ENCODE results near the gene CASS4. TPM values are rescaled to one million over a fixed set of nuclear protein-coding genes. Genes with fewer than 3 reads are reported as not detected.
"Not testable (repeated sequence)": the region's sequence is repeated elsewhere in the genome, so short reads cannot be mapped to it uniquely, and the experiment has no call there.

CASS4 gene
- total and polyA plus RNA-seq, 7 donors, result 0.08 to 0.73 (median 0.34) TPM

- H3K27ac ChIP-seq, result no peak overlapping the region
- intact Hi-C loops (cut with DNase I), result no loop called here
- H3K4me1 ChIP-seq, result no peaks in the 10 kb centered on the region
- no peak for ATAC-seq
- WGBS, 3 donors, result 91 to 98% (median 95%) methylated on average over 4 of the region's 4 CpGs
- H3K9me3 ChIP-seq, result no peaks in the 10 kb centered on the region
- H3K36me3 ChIP-seq (ENCODE audit: insufficient read depth in 1 of 2, low read depth in 1 of 2), result peaks cover 0 to 22% of the 10 kb centered on the region in 2 donors
- H3K27me3 ChIP-seq (ENCODE audit: insufficient read depth in 3 of 3, low read length in 2 of 3), result no peaks in the 10 kb centered on the region
- no peak for DNase-seq
- no peak overlapping the region for H3K4me3 ChIP-seq
- TF ChIP-seq CTCF (IDR thresholded peaks at IDR 0.05), result no peak
These were observed 26.9 kb upstream of the CASS4 start for GRCh38 chr20:56385130-56385529.

- Histone ChIP-seq H3K27ac (no peak overlapping the region), H3K9me3 (no peaks in the 10 kb centered on the region), H3K36me3 (ENCODE audit: insufficient read depth in 1 of 2, low read depth in 1 of 2) (peaks cover 0 to 22% of the 10 kb centered on the region in 2 donors), H3K4me3 (no peak overlapping the region), H3K27me3 (ENCODE audit: insufficient read depth in 3 of 3, low read length in 2 of 3) (no peaks in the 10 kb centered on the region), H3K4me1 (peaks cover 4% of the 10 kb centered on the region)
- no peak for TF ChIP-seq CTCF (IDR thresholded peaks at IDR 0.05)
- intact Hi-C loops (cut with DNase I), result no loop called here
- ATAC-seq (no peak), DNase-seq (no peak)
- WGBS, 3 donors, result 93 to 96% (median 95%) methylated on average over 6 of the region's 6 CpGs
These were observed 25.8 kb upstream of the CASS4 start for GRCh38 chr20:56386219-56386618.

- DNase-seq (no peak), ATAC-seq (no peak)
- Histone ChIP-seq H3K9me3 (no peaks in the 10 kb centered on the region), H3K27me3 (ENCODE audit: insufficient read depth in 3 of 3, low read length in 2 of 3) (no peaks in the 10 kb centered on the region), H3K4me3 (no peak overlapping the region), H3K4me1 (peaks cover 13% of the 10 kb centered on the region), H3K27ac (no peak overlapping the region), H3K36me3 (ENCODE audit: insufficient read depth in 1 of 2, low read depth in 1 of 2) (peaks cover 0 to 17% of the 10 kb centered on the region in 2 donors)
- TF ChIP-seq CTCF (IDR thresholded peaks at IDR 0.05), result no peak
- intact Hi-C loops (cut with DNase I), result no loop called here
- WGBS, 3 donors, result 86 to 88% (median 86%) methylated on average over 4 of the region's 4 CpGs
These were observed 23.2 kb upstream of the CASS4 start for GRCh38 chr20:56388882-56389281.

- no peak for DNase-seq
- 93 to 97% (median 96%) methylated on average over 4 of the region's 4 CpGs for WGBS, 3 donors
- no peaks in the 10 kb centered on the region for H3K9me3 ChIP-seq
- peaks cover 0 to 8% of the 10 kb centered on the region in 2 donors for H3K36me3 ChIP-seq (ENCODE audit: insufficient read depth in 1 of 2, low read depth in 1 of 2)
- intact Hi-C loops (cut with DNase I), result loop anchor here (2.0 to 5.0 kb wide), 2 partner anchors 33 to 79 kb away; partner anchors contain the start of genes FAM210B (in 1 of the 2) and RTF2 (in 1 of the 2)
- H3K4me1 ChIP-seq, result peaks cover 20% of the 10 kb centered on the region
- no peak overlapping the region for H3K27ac ChIP-seq
- TF ChIP-seq CTCF (IDR thresholded peaks at IDR 0.05), result no peak
- H3K27me3 ChIP-seq (ENCODE audit: insufficient read depth in 3 of 3, low read length in 2 of 3), result no peaks in the 10 kb centered on the region
- no peak overlapping the region for H3K4me3 ChIP-seq
- ATAC-seq, result no peak
These were observed 22.3 kb upstream of the CASS4 start for GRCh38 chr20:56389807-56390206.

GRCh38 chr20:56390396-56390795 lies 21.7 kb upstream of the CASS4 start:
- ATAC-seq; H3K27ac ChIP-seq; H3K36me3 ChIP-seq (ENCODE audit: insufficient read depth in 1 of 2, low read depth in 1 of 2); H3K4me3 ChIP-seq; DNase-seq; H3K9me3 ChIP-seq; H3K27me3 ChIP-seq (ENCODE audit: insufficient read depth in 3 of 3, low read length in 2 of 3): not testable (repeated sequence)
- H3K4me1 ChIP-seq, result peaks cover 26% of the 10 kb centered on the region
- WGBS, 3 donors, result 95 to 98% (median 96%) methylated on average over 9 of the region's 9 CpGs
- intact Hi-C loops (cut with DNase I), result loop anchor here (2.0 to 5.0 kb wide), 2 partner anchors 33 to 78 kb away; partner anchors contain the start of genes FAM210B (in 1 of the 2) and RTF2 (in 1 of the 2)
